ENCODE results near the gene RNF144B.
A peak's percentile ranks its signal among the peaks of the same experiment; 100 is the strongest.
"Not testable (repeated sequence)": the region's sequence is repeated elsewhere in the genome, so short reads cannot be mapped to it uniquely, and the experiment has no call there.

Gene RNF144B

GRCh38 chr6:18368277-18369105 is 18.7 kb upstream of the RNF144B start:
- DNase-seq (ENCODE audit: insufficient read length, low spot score), result no peak
- no peak for FAIRE-seq

GRCh38 chr6:18371010-18371409 is 16.1 kb upstream of the RNF144B start:
- FAIRE-seq (no peak), DNase-seq (ENCODE audit: insufficient read length, low spot score) (no peak)

- FAIRE-seq, result no peak
- DNase-seq (ENCODE audit: insufficient read length, low spot score), result no peak
Measured at GRCh38 chr6:18371656-18372055, 15.5 kb upstream of the RNF144B start.

GRCh38 chr6:18380158-18380836 is 6.9 kb upstream of the RNF144B start:
- DNase-seq (ENCODE audit: insufficient read length, low spot score), result no peak
- no peak for FAIRE-seq

GRCh38 chr6:18380851-18381250 is 6.3 kb upstream of the RNF144B start:
- FAIRE-seq (no peak), DNase-seq (ENCODE audit: insufficient read length, low spot score) (no peak)

GRCh38 chr6:18383441-18383840 is 3.7 kb upstream of the RNF144B start:
- FAIRE-seq (no peak), DNase-seq (ENCODE audit: insufficient read length, low spot score) (no peak)

GRCh38 chr6:18384621-18385020 is 2.5 kb upstream of the RNF144B start:
- DNase-seq (ENCODE audit: insufficient read length, low spot score) (no peak), FAIRE-seq (no peak)

- no peak for FAIRE-seq
Measured at GRCh38 chr6:18386298-18386976, 713 bp upstream of the RNF144B start.

GRCh38 chr6:18388271-18388670 is 1.1 kb downstream of the RNF144B start:
- DNase-seq (ENCODE audit: insufficient read length, low spot score), result no peak
- FAIRE-seq, result no peak

More at GRCh38 chr6:18386298-18386976, 713 bp upstream of the RNF144B start:
- DNase-seq (ENCODE audit: insufficient read length, low spot score), result no peak

- DNase-seq (ENCODE audit: insufficient read length, low spot score) (no peak), FAIRE-seq (no peak)
Measured at GRCh38 chr6:18388942-18389341, 1.8 kb downstream of the RNF144B start.

GRCh38 chr6:18389479-18389878 is 2.3 kb downstream of the RNF144B start:
- FAIRE-seq, result no peak
- DNase-seq (ENCODE audit: insufficient read length, low spot score), result no peak

GRCh38 chr6:18390476-18390875 is 3.3 kb downstream of the RNF144B start:
- no peak for DNase-seq (ENCODE audit: insufficient read length, low spot score)
- FAIRE-seq, result no peak

GRCh38 chr6:18391023-18391422 is 3.9 kb downstream of the RNF144B start:
- no peak for DNase-seq (ENCODE audit: insufficient read length, low spot score)
- FAIRE-seq, result no peak

- no peak for DNase-seq (ENCODE audit: insufficient read length, low spot score)
- no peak for FAIRE-seq
Measured at GRCh38 chr6:18392346-18392877, 5.3 kb downstream of the RNF144B start.

GRCh38 chr6:18393698-18394097 is 6.5 kb downstream of the RNF144B start:
- no peak for DNase-seq (ENCODE audit: insufficient read length, low spot score)
- FAIRE-seq, result no peak

GRCh38 chr6:18395177-18395855 is 8.2 kb downstream of the RNF144B start:
- no peak for DNase-seq (ENCODE audit: insufficient read length, low spot score)
- FAIRE-seq, result no peak

- no peak for FAIRE-seq
- no peak for DNase-seq (ENCODE audit: insufficient read length, low spot score)
Measured at GRCh38 chr6:18395856-18396197, 8.7 kb downstream of the RNF144B start.

GRCh38 chr6:18397701-18398100 is 10.6 kb downstream of the RNF144B start:
- no peak for DNase-seq (ENCODE audit: insufficient read length, low spot score)
- FAIRE-seq, result no peak

GRCh38 chr6:18398225-18398624 is 11.1 kb downstream of the RNF144B start:
- DNase-seq (ENCODE audit: insufficient read length, low spot score); FAIRE-seq: not testable (repeated sequence)

GRCh38 chr6:18400831-18401446 is 13.8 kb downstream of the RNF144B start:
- FAIRE-seq (peak; percentile 91), DNase-seq (ENCODE audit: insufficient read length, low spot score) (peak; percentile 16)
